GM12878 (cell line): ENCODE measurements around the gene IFI6. TPM values are rescaled to one million over a fixed set of nuclear protein-coding genes. Genes with fewer than 3 reads are reported as not detected.
A peak's percentile ranks its signal among the peaks of the same experiment; 100 is the strongest.

Experiments used
- ATAC-seq: fragments of 200-7000 bp; cut with Tn5 transposase; 3 replicates; pipeline ENCODE4 v1.9.1; 2020; ENCODE audit warnings: mild to moderate bottlenecking, moderate library complexity
- BruUV-seq: library from RNA; stranded (reverse); fragments of 400-500 nt; replicated peaks from 2 replicates; lab custom pipeline; 2021; lab: Mats Ljungman, UMichigan
- CTCF ChIA-PET: fragments of 300-600 bp; sonication (Branson Sonifier 250); formaldehyde crosslinking; extraction: SDS; loops from one replicate; lab custom pipeline; 2021; ENCODE audit warnings: inconsistent platforms; lab: Yijun Ruan, JAX
- POLR2A ChIA-PET: fragments of 350-600 bp; formaldehyde crosslinking; extraction: SDS; loops from one replicate; lab custom pipeline; 2021; ENCODE audit warnings: inconsistent platforms; lab: Charles Lee
- RAD21 ChIA-PET: fragments of 300-600 bp; sonication (Branson Sonifier 250); formaldehyde crosslinking; loops from one replicate; lab custom pipeline; 2023; ENCODE audit warnings: antibody characterized with exemption; ENCODE audit not compliant: unreplicated experiment; lab: Charles Lee
- SMC1A ChIA-PET: fragments of 300-600 bp; sonication (Branson Sonifier 250); formaldehyde crosslinking; loops from one replicate; lab custom pipeline; 2023; ENCODE audit not compliant: unreplicated experiment, uncharacterized antibody; lab: Charles Lee
- DNase-seq: peaks from one replicate; pipeline ENCODE4 v3.0.0-alpha.2; 2011; ENCODE audit warnings: low read depth, low spot score
- FAIRE-seq: peaks from 3 replicates; lab custom pipeline; 2011; peaks lifted over from hg19 to GRCh38; lab: Jason Lieb, UNC
- H2AFZ ChIP-seq: 2 replicates; pipeline ENCODE4 v1.6.0; 2011; ENCODE audit warnings: low read depth, low read length, control low read depth; ENCODE audit not compliant: control insufficient read depth
- H3K27ac ChIP-seq: 2 replicates; pipeline ENCODE4 v1.5.1; 2011; ENCODE audit warnings: control low read depth; ENCODE audit not compliant: control insufficient read depth, insufficient read depth
- H3K27me3 ChIP-seq, 2 experiments: replicated peaks in 1 of 2; 2 replicates each; pipeline versions ENCODE4 v1.6.0 to v1.6.1; 2011; ENCODE audit warnings: low read length in 1 of 2; ENCODE audit not compliant: control insufficient read depth in 2 of 2, insufficient read depth in 2 of 2
- H3K36me3 ChIP-seq, 2 experiments: 2 replicates each; pipeline ENCODE4 v1.5.1; 2011; ENCODE audit warnings: low read length in 1 of 2; ENCODE audit not compliant: control insufficient read depth in 2 of 2, insufficient read depth in 2 of 2
- H3K4me1 ChIP-seq: 2 replicates; pipeline ENCODE4 v1.6.1; 2011; ENCODE audit warnings: mild to moderate bottlenecking, low read length, moderate library complexity, mixed read lengths; ENCODE audit not compliant: control insufficient read depth, insufficient read depth
- H3K4me2 ChIP-seq: 2 replicates; pipeline ENCODE4 v1.6.0; 2011; ENCODE audit warnings: control low read depth; ENCODE audit not compliant: control insufficient read depth, insufficient read depth
- H3K4me3 ChIP-seq: fragments of 200-600 bp; sonication (generic); 2 replicates; pipeline ENCODE4 v1.5.1; 2016
- H3K79me2 ChIP-seq: 2 replicates; pipeline ENCODE4 v1.6.0; 2011; ENCODE audit warnings: low read length; ENCODE audit not compliant: control insufficient read depth, insufficient read depth
- H3K9ac ChIP-seq: 2 replicates; pipeline ENCODE4 v1.8.0; 2011; ENCODE audit warnings: low read length, control low read depth, mixed read lengths; ENCODE audit not compliant: control insufficient read depth, insufficient read depth
- H3K9me3 ChIP-seq: replicated peaks from 3 replicates; pipeline ENCODE4 v1.5.1; 2011; ENCODE audit warnings: mild to moderate bottlenecking, low read length; ENCODE audit not compliant: control insufficient read depth, insufficient read depth
- H4K20me1 ChIP-seq: 2 replicates; pipeline ENCODE4 v1.6.0; 2011; ENCODE audit not compliant: control insufficient read depth, insufficient read depth
- CREB1 ChIP-seq: IDR thresholded peaks from 2 replicates; pipeline ENCODE4 v1.6.1; 2012; ENCODE audit warnings: low read depth, mild to moderate bottlenecking, inconsistent platforms
- EGR1 ChIP-seq, 2 experiments: IDR thresholded peaks; 1 replicate in 1 of 2; 2 replicates in 1 of 2; pipeline ENCODE4 v1.6.1; 2011 to 2012; ENCODE audit warnings: low read depth in 2 of 2, low read length in 2 of 2, borderline replicate concordance in 1 of 2, mild to moderate bottlenecking in 1 of 2, moderate library complexity in 1 of 2
- ETV6 ChIP-seq, 2 experiments: fragments of 450-650 bp in 1 of 2; IDR thresholded peaks in 1 of 2; conservative IDR thresholded peaks in 1 of 2; 2 replicates each; pipeline ENCODE4 v1.6.1; 2014; ENCODE audit warnings: antibody characterized with exemption in 1 of 2, borderline replicate concordance in 1 of 2, low read depth in 1 of 2, mild to moderate bottlenecking in 1 of 2, moderate library complexity in 1 of 2
- KDM1A ChIP-seq: fragments of 200-600 bp; sonication (generic); IDR thresholded peaks from 2 replicates; pipeline ENCODE4 v1.6.1; 2016; ENCODE audit warnings: borderline replicate concordance
- MEF2B ChIP-seq: fragments of 450-650 bp; IDR thresholded peaks from 2 replicates; pipeline ENCODE4 v1.6.1; 2018; ENCODE audit warnings: mild to moderate bottlenecking, moderate library complexity; ENCODE audit not compliant: partially characterized antibody, poor library complexity, severe bottlenecking
- MYC ChIP-seq: IDR thresholded peaks from 2 replicates; pipeline ENCODE4 v1.6.1; 2011; ENCODE audit warnings: mild to moderate bottlenecking, low read length, moderate library complexity, inconsistent platforms; ENCODE audit not compliant: insufficient read depth, insufficient replicate concordance, insufficient read length, severe bottlenecking
- NBN ChIP-seq: fragments of 450-650 bp; IDR thresholded peaks from 2 replicates; pipeline ENCODE4 v1.6.1; 2016
- SREBF2 ChIP-seq: IDR thresholded peaks from 2 replicates; pipeline ENCODE4 v1.6.1; 2012; ENCODE audit warnings: mild to moderate bottlenecking, low read length
- TCF7 ChIP-seq: IDR thresholded peaks from 2 replicates; pipeline ENCODE4 v1.6.1; 2014; ENCODE audit warnings: antibody characterized with exemption, borderline replicate concordance
- ZNF207 ChIP-seq: fragments of 450-650 bp; IDR thresholded peaks from 2 replicates; pipeline ENCODE4 v1.6.1; 2014; ENCODE audit warnings: antibody characterized with exemption, mild to moderate bottlenecking, borderline replicate concordance
- ZNF274 ChIP-seq: IDR thresholded peaks from one replicate; pipeline ENCODE4 v1.8.0; 2011; ENCODE audit not compliant: insufficient read length, insufficient read depth
- WGBS: methylation state at CpG from one replicate; pipeline ENCODE4 v1.1.6; 2016; ENCODE audit warnings: low lambda C conversion rate; ENCODE audit not compliant: insufficient replicate concordance, insufficient coverage; ENCODE audit errors: missing lambda C conversion rate; 5-methylcytosine and 5-hydroxymethylcytosine counted together
- in situ Hi-C: fragments of 300-500 bp; cut with MboI; formaldehyde crosslinking; loops from 9 replicates; pipeline ENCODE4 v1.14.3; 2018; ENCODE audit warnings: mixed read lengths
- intact Hi-C: fragments of 100-400 bp; cut with micrococcal nuclease; formaldehyde crosslinking; loops from one replicate; pipeline ENCODE4 v1.14.2; 2022; ENCODE audit not compliant: unreplicated experiment
- polyA plus RNA-seq, 11 experiments: library from polyadenylated mRNA; depleted of rRNA in 4 of 11; unstranded in 6 of 11; stranded (reverse) in 5 of 11; fragments of >200 nt; fragmentation: Nextera tagmentation in 4 of 11; fragmentation: Illumina TruSeq in 1 of 11; extraction: Ambion mirVana in 4 of 11; extraction: Trizol in 1 of 11; gene quantifications; 1 replicate in 1 of 11; 2 replicates in 10 of 11; pipeline versions ENCODE4 v1.2.1 to v1.2.3, GENCODE V29; 2011 to 2016; ENCODE audit warnings: inconsistent platforms in 2 of 11, missing spikeins in 2 of 11, low read depth in 1 of 11
- total RNA-seq, 4 experiments: library from RNA; depleted of rRNA in 3 of 4; stranded (reverse); fragments of >200 nt in 3 of 4; fragmentation: Illumina TruSeq in 1 of 4; extraction: Trizol in 1 of 4; gene quantifications; 2 replicates each; pipeline versions ENCODE4 v1.2.1 to v1.2.3, GENCODE V29; 2013 to 2021
- TF ChIP-seq, protein P1 (sequence below): IDR thresholded peaks from 2 replicates; pipeline ENCODE4 v1.6.1; 2012; ENCODE audit warnings: mild to moderate bottlenecking, low read depth, low read length
- TF ChIP-seq, protein P2 (sequence below): fragments of 450-650 bp; IDR thresholded peaks from 2 replicates; pipeline ENCODE4 v1.6.1; 2017; ENCODE audit warnings: mild to moderate bottlenecking, moderate library complexity
- TF ChIP-seq, protein P3 (sequence below): IDR thresholded peaks from 2 replicates; pipeline ENCODE4 v1.6.1; 2012; ENCODE audit warnings: low read depth, low read length, improper control_type of control experiment

IFI6 gene
- total and polyA plus RNA-seq, 10 of the 15 experiments (the other 5 are each of a cell fraction or from before 2014, with no cell fraction given) = 5.6 to 123 (median 69.0) TPM

DNA sequence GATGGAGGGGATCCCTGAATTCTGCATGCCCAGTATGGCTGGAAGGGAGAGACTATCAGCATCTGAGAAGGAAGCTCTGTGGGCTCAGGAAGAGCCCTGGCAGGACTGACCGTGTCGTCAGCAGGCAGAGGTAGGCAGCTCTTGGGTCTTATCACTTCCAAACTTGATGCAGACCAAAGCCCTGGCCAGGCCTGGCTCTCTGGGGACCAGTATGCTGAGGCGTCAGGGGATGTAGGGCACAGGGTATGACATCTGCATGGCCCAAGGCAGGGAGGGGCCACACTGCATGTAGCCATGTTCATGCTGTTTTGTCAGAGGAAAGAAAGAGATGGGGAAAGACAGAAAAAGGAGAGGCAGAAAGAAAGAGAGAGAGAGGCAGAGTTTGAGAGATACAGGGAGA lies 43.3 kb downstream of the IFI6 start:
- ATAC-seq = no peak
- ChIA-PET RAD21 (interaction anchor here (1.1 to 17.1 kb wide), 8 partner anchors 10 to 212 kb away, joined by 3 to 211 read pairs (median 10); no protein-coding TSS in a partner anchor), CTCF (interaction anchor here (0.9 to 17.2 kb wide), 7 partner anchors 10 to 73 kb away, joined by 3 to 208 read pairs (median 31); partner anchors contain the start of gene AHDC1)
- Histone ChIP-seq H3K27me3 (no peaks in the 10 kb centered on the region), H3K4me3 (no peak overlapping the region), H2AFZ (peak overlapping the region; percentile 45; the same call in 1 of the 2 replicates), H3K4me1 (peaks cover 88% of the 10 kb centered on the region), H3K27ac (peak overlapping the region; percentile 95)
- TF ChIP-seq KDM1A (no peak), MEF2B (peak; percentile 78), ETV6 (conservative IDR thresholded peaks at IDR 0.05 in 1 of 2, IDR thresholded peaks at IDR 0.05 in 1 of 2; ENCODE audit: borderline replicate concordance in 1 of 2, low read depth in 1 of 2) (no peak), EGR1 (IDR thresholded peaks at IDR 0.05; ENCODE audit: borderline replicate concordance in 1 of 2, low read depth in 2 of 2, low read length in 2 of 2) (no peak), TCF7 (no peak), SREBF2 (no peak), NBN (0 out of 2 replicates have a peak, but pooled peaks have one; percentile 29), ZNF207 (no peak), ZNF274 (no peak), MYC (no peak), CREB1 (no peak)
- TF ChIP-seq, protein P1, sequence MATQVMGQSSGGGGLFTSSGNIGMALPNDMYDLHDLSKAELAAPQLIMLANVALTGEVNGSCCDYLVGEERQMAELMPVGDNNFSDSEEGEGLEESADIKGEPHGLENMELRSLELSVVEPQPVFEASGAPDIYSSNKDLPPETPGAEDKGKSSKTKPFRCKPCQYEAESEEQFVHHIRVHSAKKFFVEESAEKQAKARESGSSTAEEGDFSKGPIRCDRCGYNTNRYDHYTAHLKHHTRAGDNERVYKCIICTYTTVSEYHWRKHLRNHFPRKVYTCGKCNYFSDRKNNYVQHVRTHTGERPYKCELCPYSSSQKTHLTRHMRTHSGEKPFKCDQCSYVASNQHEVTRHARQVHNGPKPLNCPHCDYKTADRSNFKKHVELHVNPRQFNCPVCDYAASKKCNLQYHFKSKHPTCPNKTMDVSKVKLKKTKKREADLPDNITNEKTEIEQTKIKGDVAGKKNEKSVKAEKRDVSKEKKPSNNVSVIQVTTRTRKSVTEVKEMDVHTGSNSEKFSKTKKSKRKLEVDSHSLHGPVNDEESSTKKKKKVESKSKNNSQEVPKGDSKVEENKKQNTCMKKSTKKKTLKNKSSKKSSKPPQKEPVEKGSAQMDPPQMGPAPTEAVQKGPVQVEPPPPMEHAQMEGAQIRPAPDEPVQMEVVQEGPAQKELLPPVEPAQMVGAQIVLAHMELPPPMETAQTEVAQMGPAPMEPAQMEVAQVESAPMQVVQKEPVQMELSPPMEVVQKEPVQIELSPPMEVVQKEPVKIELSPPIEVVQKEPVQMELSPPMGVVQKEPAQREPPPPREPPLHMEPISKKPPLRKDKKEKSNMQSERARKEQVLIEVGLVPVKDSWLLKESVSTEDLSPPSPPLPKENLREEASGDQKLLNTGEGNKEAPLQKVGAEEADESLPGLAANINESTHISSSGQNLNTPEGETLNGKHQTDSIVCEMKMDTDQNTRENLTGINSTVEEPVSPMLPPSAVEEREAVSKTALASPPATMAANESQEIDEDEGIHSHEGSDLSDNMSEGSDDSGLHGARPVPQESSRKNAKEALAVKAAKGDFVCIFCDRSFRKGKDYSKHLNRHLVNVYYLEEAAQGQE = no peak
- TF ChIP-seq, protein P2, sequence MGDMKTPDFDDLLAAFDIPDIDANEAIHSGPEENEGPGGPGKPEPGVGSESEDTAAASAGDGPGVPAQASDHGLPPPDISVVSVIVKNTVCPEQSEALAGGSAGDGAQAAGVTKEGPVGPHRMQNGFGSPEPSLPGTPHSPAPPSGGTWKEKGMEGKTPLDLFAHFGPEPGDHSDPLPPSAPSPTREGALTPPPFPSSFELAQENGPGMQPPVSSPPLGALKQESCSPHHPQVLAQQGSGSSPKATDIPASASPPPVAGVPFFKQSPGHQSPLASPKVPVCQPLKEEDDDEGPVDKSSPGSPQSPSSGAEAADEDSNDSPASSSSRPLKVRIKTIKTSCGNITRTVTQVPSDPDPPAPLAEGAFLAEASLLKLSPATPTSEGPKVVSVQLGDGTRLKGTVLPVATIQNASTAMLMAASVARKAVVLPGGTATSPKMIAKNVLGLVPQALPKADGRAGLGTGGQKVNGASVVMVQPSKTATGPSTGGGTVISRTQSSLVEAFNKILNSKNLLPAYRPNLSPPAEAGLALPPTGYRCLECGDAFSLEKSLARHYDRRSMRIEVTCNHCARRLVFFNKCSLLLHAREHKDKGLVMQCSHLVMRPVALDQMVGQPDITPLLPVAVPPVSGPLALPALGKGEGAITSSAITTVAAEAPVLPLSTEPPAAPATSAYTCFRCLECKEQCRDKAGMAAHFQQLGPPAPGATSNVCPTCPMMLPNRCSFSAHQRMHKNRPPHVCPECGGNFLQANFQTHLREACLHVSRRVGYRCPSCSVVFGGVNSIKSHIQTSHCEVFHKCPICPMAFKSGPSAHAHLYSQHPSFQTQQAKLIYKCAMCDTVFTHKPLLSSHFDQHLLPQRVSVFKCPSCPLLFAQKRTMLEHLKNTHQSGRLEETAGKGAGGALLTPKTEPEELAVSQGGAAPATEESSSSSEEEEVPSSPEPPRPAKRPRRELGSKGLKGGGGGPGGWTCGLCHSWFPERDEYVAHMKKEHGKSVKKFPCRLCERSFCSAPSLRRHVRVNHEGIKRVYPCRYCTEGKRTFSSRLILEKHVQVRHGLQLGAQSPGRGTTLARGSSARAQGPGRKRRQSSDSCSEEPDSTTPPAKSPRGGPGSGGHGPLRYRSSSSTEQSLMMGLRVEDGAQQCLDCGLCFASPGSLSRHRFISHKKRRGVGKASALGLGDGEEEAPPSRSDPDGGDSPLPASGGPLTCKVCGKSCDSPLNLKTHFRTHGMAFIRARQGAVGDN = peak; percentile 54
- TF ChIP-seq, protein P3, sequence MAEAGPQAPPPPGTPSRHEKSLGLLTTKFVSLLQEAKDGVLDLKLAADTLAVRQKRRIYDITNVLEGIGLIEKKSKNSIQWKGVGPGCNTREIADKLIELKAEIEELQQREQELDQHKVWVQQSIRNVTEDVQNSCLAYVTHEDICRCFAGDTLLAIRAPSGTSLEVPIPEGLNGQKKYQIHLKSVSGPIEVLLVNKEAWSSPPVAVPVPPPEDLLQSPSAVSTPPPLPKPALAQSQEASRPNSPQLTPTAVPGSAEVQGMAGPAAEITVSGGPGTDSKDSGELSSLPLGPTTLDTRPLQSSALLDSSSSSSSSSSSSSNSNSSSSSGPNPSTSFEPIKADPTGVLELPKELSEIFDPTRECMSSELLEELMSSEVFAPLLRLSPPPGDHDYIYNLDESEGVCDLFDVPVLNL = no peak
- TF ChIP-seq, all 136 proteins: peak for 3
- 0 out of 2 replicates have a peak overlapping the region, but pooled peaks have one; percentile 3 for H3K4me2 ChIP-seq
- BruUV-seq = no TSS peak
- 2% methylated on average over 3 of the region's 3 CpGs for whole genome bisulfite sequencing
- FAIRE-seq = no peak
- H3K36me3 ChIP-seq = no peaks in the 10 kb centered on the region
- in situ Hi-C loops = no loop called here
- H3K9ac ChIP-seq = peak overlapping the region; percentile 10; the same call in 1 of the 2 replicates
- H3K79me2 ChIP-seq = peaks cover 33% of the 10 kb centered on the region
- no peaks in the 10 kb centered on the region for H3K9me3 ChIP-seq
- intact Hi-C loops = no loop called here
- DNase-seq = no peak
- SMC1A ChIA-PET = interaction anchor here (1.2 to 10.4 kb wide), 8 partner anchors 10 to 36 kb away, joined by 3 to 87 read pairs (median 23); no protein-coding TSS in a partner anchor
- POLR2A ChIA-PET = interaction anchor here (0.6 to 14.3 kb wide), 13 partner anchors 8 to 545 kb away, joined by 3 to 141 read pairs (median 4); no protein-coding TSS in a partner anchor
- H4K20me1 ChIP-seq = no peaks in the 10 kb centered on the region
